Small intestine (tissue), 7 donors: ENCODE measurements around the gene NLRP14. TPM values are rescaled to one million over a fixed set of nuclear protein-coding genes. Genes with fewer than 3 reads are reported as not detected.

Experiments
- DNase-seq, 2 donors: peaks; one replicate each; pipeline versions ENCODE4 v3.0.0 to v3.0.0-alpha.2; 2013
- FAIRE-seq: peaks from 2 replicates; lab custom pipeline; 2012; peaks lifted over from hg19 to GRCh38; lab: Jason Lieb, UNC
- H3K27ac ChIP-seq, 3 donors: one replicate each; pipeline ENCODE4 v1.5.1; 2013; ENCODE audit warnings: low read length in 2 of 3, mild to moderate bottlenecking in 2 of 3, control low read depth in 1 of 3, inconsistent platforms in 1 of 3, low read depth in 1 of 3, moderate library complexity in 1 of 3
- H3K27me3 ChIP-seq, 3 donors: one replicate each; pipeline ENCODE4 v1.6.1; 2013; ENCODE audit warnings: low read length in 3 of 3, inconsistent platforms in 1 of 3; ENCODE audit not compliant: control insufficient read depth in 3 of 3, insufficient read depth in 3 of 3
- H3K36me3 ChIP-seq, 3 donors: one replicate each; pipeline ENCODE4 v1.6.1; 2013; ENCODE audit warnings: low read length in 3 of 3, inconsistent platforms in 1 of 3, low read depth in 1 of 3, mild to moderate bottlenecking in 1 of 3, moderate library complexity in 1 of 3; ENCODE audit not compliant: control insufficient read depth in 3 of 3, insufficient read depth in 2 of 3
- H3K4me1 ChIP-seq, 3 donors: one replicate each; pipeline ENCODE4 v1.6.1; 2013; ENCODE audit warnings: low read length in 2 of 3, inconsistent platforms in 1 of 3, low read depth in 1 of 3, mild to moderate bottlenecking in 1 of 3, moderate library complexity in 1 of 3; ENCODE audit not compliant: control insufficient read depth in 3 of 3, insufficient read depth in 2 of 3
- H3K4me3 ChIP-seq, 3 donors: one replicate each; pipeline ENCODE4 v1.5.1; 2013; ENCODE audit warnings: low read length in 3 of 3, control low read depth in 1 of 3, inconsistent platforms in 1 of 3, low read depth in 1 of 3, mild to moderate bottlenecking in 1 of 3, moderate library complexity in 1 of 3
- H3K9me3 ChIP-seq, 2 donors: one replicate each; pipeline ENCODE4 v1.6.1; 2013; ENCODE audit warnings: low read depth in 1 of 2, low read length in 1 of 2; ENCODE audit not compliant: control insufficient read depth in 2 of 2, insufficient read depth in 1 of 2
- WGBS, 3 donors: extraction: QIAGEN DNeasy Blood & Tissue Kit; methylation state at CpG; one replicate each; pipeline ENCODE4 v1.1.7; 2013; 5-methylcytosine and 5-hydroxymethylcytosine counted together
- polyA plus RNA-seq, 4 donors: library from polyadenylated mRNA; stranded (reverse) in 3 of 4; unstranded in 1 of 4; fragments of 200-250 nt in 3 of 4; fragments of 120-200 nt in 1 of 4; gene quantifications; one replicate each; pipeline versions ENCODE4 v1.2.1 to v1.2.3, GENCODE V29; 2013
- donor health status: healthy with polysubstance abuse.
- donor health status: control.
- donor health status: control.
- donor health status: Bipolar disorder and iron deficiency.
- donor health status: healthy.

Gene NLRP14
- polyA plus RNA-seq, 4 donors, result 0.03 to 0.97 TPM; not detected in 2

- Histone ChIP-seq H3K4me1 (no peaks in the 10 kb centered on the region), H3K9me3 (no peaks in the 10 kb centered on the region), H3K36me3 (no peaks in the 10 kb centered on the region), H3K27ac (no peak overlapping the region), H3K27me3 (no peaks in the 10 kb centered on the region), H3K4me3 (no peak overlapping the region)
- no peak for FAIRE-seq
- DNase-seq, result peak; percentile 44 to 69
- 2 to 4% (median 3%) methylated on average over 2 of the region's 2 CpGs for WGBS, 3 donors
These were observed 78.1 kb downstream of the NLRP14 start for GRCh38 chr11:7098235-7098832.

GRCh38 chr11:7115780-7116179 lies 95.5 kb downstream of the NLRP14 start:
- WGBS, 3 donors, result 10 to 27% (median 11%) methylated on average over 1 of the region's 1 CpG
- H3K27me3 ChIP-seq, result peaks cover 0 to under 1% (median 0%) of the 10 kb centered on the region in 3 donors
- no peaks in the 10 kb centered on the region for H3K4me1 ChIP-seq
- DNase-seq, result no peak
- no peaks in the 10 kb centered on the region for H3K36me3 ChIP-seq
- no peak overlapping the region for H3K27ac ChIP-seq
- H3K4me3 ChIP-seq, result no peak overlapping the region
- no peaks in the 10 kb centered on the region for H3K9me3 ChIP-seq
- FAIRE-seq, result no peak

- Histone ChIP-seq H3K4me3 (no peak overlapping the region), H3K36me3 (no peaks in the 10 kb centered on the region), H3K27ac (no peak overlapping the region), H3K4me1 (no peaks in the 10 kb centered on the region), H3K27me3 (no peaks in the 10 kb centered on the region), H3K9me3 (no peaks in the 10 kb centered on the region)
- peak; percentile 51 for FAIRE-seq
- 93 to 94% (median 94%) methylated on average over 3 of the region's 3 CpGs for WGBS, 3 donors
- no peak for DNase-seq
These were observed 96.1 kb downstream of the NLRP14 start for GRCh38 chr11:7116370-7116769.

Other genes with a start within 250 kb of the NLRP14 start
- under 1 TPM in 2 of 4 donors, not detected in 2; 0.07 to 0.09 TPM for gene OR2AG2, start 248.5 kb upstream of the NLRP14 start, polyA plus RNA-seq
- gene OR2AG1, start 237.5 kb upstream of the NLRP14 start, polyA plus RNA-seq, result under 1 TPM in 1 of 4 donors, not detected in 3; 0.01 TPM
- gene OR6A2, start 220.8 kb upstream of the NLRP14 start, polyA plus RNA-seq, result under 1 TPM in 1 of 4 donors, not detected in 3; 0.03 TPM
- gene OR10A5, start 174.8 kb upstream of the NLRP14 start, polyA plus RNA-seq, result not detected
- under 1 TPM in 1 of 4 donors, not detected in 3; 0.03 TPM for gene OR10A2, start 157.4 kb upstream of the NLRP14 start, polyA plus RNA-seq
- not detected for gene OR10A4, start 143.9 kb upstream of the NLRP14 start, polyA plus RNA-seq
- gene OR2D2, start 128.0 kb upstream of the NLRP14 start, polyA plus RNA-seq, result not detected
- gene OR2D3, start 99.5 kb upstream of the NLRP14 start, polyA plus RNA-seq, result not detected
- gene ZNF215, start 94.1 kb upstream of the NLRP14 start, polyA plus RNA-seq, result 1 to 10 TPM in 2 of 4 donors, under 1 TPM in 2; 0.45 to 7.1 (median 1.4) TPM
- 1 to 10 TPM in 1 of 4 donors, under 1 TPM in 2, not detected in 1; 0.27 to 6.8 (median 0.97) TPM for gene ZNF214, start 133 bp upstream of the NLRP14 start, polyA plus RNA-seq
- gene RBMXL2, start 68.5 kb downstream of the NLRP14 start, polyA plus RNA-seq, result under 1 TPM in 2 of 4 donors, not detected in 2; 0.06 to 0.47 TPM
- under 1 TPM in 2 of 4 donors, not detected in 2; 0.09 to 0.72 TPM for gene SYT9, start 231.4 kb downstream of the NLRP14 start, polyA plus RNA-seq